ENCODE measurements around the gene PKM.

PKM gene

DNA sequence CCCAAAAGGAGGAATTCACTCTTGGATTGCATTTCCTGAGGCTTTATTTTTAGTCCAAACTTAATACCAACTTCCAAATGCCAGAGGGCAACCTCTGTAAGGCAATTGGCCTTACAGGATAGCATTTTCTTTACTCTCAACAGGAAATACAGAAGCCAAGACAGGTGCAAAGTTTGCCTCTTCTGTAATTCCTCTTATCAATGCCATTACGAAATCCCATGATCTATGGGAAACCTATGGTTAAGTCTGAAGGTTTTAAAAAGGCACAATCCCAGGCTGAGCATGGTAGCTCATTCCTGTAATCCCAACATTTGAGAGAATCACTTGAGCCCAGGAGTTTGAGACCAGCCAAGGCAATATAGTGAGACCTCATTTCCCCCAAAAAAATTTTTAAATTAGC, 14.9 kb downstream of the PKM start:
- Histone ChIP-seq H3K18ac (ENCODE audit: low read length) (no peak overlapping the region), H2BK15ac (replicated peaks; ENCODE audit: low read depth) (no peak overlapping the region), H4K5ac (ENCODE audit: low read length) (no peak overlapping the region), H3K79me2 (ENCODE audit: control insufficient read depth, insufficient read depth, low read length) (peaks cover 26% of the 10 kb centered on the region), H3K4me3 (ENCODE audit: low read length) (no peak overlapping the region), H3K36me3 (ENCODE audit: control insufficient read depth, insufficient read depth, low read length) (peaks cover 43% of the 10 kb centered on the region), H4K8ac (ENCODE audit: low read depth, low read length) (no peak overlapping the region), H3K9ac (ENCODE audit: low read length) (no peak overlapping the region), H3K4me1 (ENCODE audit: control insufficient read depth, low read depth, low read length) (peaks cover under 1% of the 10 kb centered on the region), H2AK5ac (ENCODE audit: low read length) (no peak overlapping the region), H3K27ac (ENCODE audit: low read depth, low read length) (no peak overlapping the region), H3K27me3 (ENCODE audit: insufficient read depth, low read length, poor library complexity) (no peaks in the 10 kb centered on the region), H3K23ac (ENCODE audit: low read length) (no peak overlapping the region), H3K4ac (ENCODE audit: low read depth, low read length) (no peak overlapping the region), H3K79me1 (ENCODE audit: low read length) (peaks cover 25% of the 10 kb centered on the region), H3K56ac (ENCODE audit: low read length) (no peak overlapping the region), H2BK5ac (ENCODE audit: low read length) (no peak overlapping the region), H2BK120ac (ENCODE audit: low read depth, low read length) (no peak overlapping the region), H3K4me2 (ENCODE audit: low read length) (no peak overlapping the region)
- DNase-seq = no peak
- no CpG with 5 or more reads among the region's 1 CpG for whole genome bisulfite sequencing (ENCODE audit: extremely low coverage, insufficient coverage, low lambda C conversion rate)

DNA sequence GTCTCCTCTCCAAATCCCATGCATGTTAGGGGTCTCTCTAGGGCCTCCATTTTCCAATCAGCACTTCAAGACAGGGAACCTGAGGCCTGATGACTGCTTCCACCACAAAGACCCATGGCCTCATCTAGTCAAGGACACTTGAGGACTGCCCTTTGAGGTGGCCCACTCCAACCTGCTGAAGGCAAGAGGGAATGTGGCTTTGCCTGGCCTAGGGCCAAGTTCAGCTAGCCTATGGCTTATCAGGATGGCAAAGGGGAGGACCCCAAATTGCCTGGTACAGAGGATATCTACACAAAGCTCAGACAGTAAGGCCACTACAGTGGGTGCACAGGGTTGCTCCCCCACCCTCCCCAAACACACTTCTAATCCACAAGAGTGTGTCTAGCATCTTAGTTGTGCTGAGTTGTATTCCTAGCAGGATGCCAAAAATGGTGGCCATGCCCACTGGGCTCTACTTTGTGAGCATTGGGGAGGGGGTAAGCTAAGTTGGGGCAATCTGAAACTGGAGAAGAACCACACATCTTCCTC, 23.4 kb downstream of the PKM start:
- Histone ChIP-seq H3K23ac (ENCODE audit: low read length) (no peak overlapping the region), H3K79me1 (ENCODE audit: low read length) (peaks cover 22% of the 10 kb centered on the region), H3K27ac (ENCODE audit: low read depth, low read length) (no peak overlapping the region), H3K18ac (ENCODE audit: low read length) (no peak overlapping the region), H2BK15ac (replicated peaks; ENCODE audit: low read depth) (no peak overlapping the region), H2BK5ac (ENCODE audit: low read length) (no peak overlapping the region), H3K4ac (ENCODE audit: low read depth, low read length) (no peak overlapping the region), H3K36me3 (ENCODE audit: control insufficient read depth, insufficient read depth, low read length) (peaks cover 60% of the 10 kb centered on the region), H3K56ac (ENCODE audit: low read length) (no peak overlapping the region), H2AK5ac (ENCODE audit: low read length) (no peak overlapping the region), H3K9ac (ENCODE audit: low read length) (no peak overlapping the region), H2BK120ac (ENCODE audit: low read depth, low read length) (no peak overlapping the region), H3K27me3 (ENCODE audit: insufficient read depth, low read length, poor library complexity) (no peaks in the 10 kb centered on the region), H4K5ac (ENCODE audit: low read length) (no peak overlapping the region), H3K4me2 (ENCODE audit: low read length) (no peak overlapping the region), H3K79me2 (ENCODE audit: control insufficient read depth, insufficient read depth, low read length) (peaks cover 3% of the 10 kb centered on the region), H3K4me1 (ENCODE audit: control insufficient read depth, low read depth, low read length) (no peaks in the 10 kb centered on the region), H4K8ac (ENCODE audit: low read depth, low read length) (no peak overlapping the region), H3K4me3 (ENCODE audit: low read length) (no peak overlapping the region)
- no peak for DNase-seq

DNA sequence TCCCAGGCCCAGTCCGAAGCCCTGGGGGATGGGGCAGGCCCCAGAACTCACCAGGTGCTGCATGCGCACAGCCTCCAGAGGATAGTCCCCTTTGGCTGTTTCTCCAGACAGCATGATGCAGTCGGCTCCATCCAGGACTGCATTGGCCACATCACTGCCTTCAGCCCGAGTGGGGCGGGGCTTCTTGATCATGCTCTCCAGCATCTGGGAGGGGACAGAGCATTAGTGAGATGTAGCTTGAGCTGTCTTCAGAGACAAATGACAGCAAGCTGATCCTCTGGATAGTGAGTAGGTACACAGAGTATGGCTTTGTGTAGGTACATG, 24.4 kb downstream of the PKM start:
- Histone ChIP-seq H2BK5ac (ENCODE audit: low read length) (no peak overlapping the region), H3K36me3 (ENCODE audit: control insufficient read depth, insufficient read depth, low read length) (peaks cover 66% of the 10 kb centered on the region), H3K27ac (ENCODE audit: low read depth, low read length) (no peak overlapping the region), H3K4ac (ENCODE audit: low read depth, low read length) (no peak overlapping the region), H3K79me2 (ENCODE audit: control insufficient read depth, insufficient read depth, low read length) (peaks cover 3% of the 10 kb centered on the region), H3K18ac (ENCODE audit: low read length) (no peak overlapping the region), H2AK5ac (ENCODE audit: low read length) (no peak overlapping the region), H2BK120ac (ENCODE audit: low read depth, low read length) (no peak overlapping the region), H3K9ac (ENCODE audit: low read length) (no peak overlapping the region), H3K4me3 (ENCODE audit: low read length) (no peak overlapping the region), H3K4me2 (ENCODE audit: low read length) (no peak overlapping the region), H3K79me1 (ENCODE audit: low read length) (peaks cover 22% of the 10 kb centered on the region), H3K56ac (ENCODE audit: low read length) (no peak overlapping the region), H3K27me3 (ENCODE audit: insufficient read depth, low read length, poor library complexity) (no peaks in the 10 kb centered on the region), H4K5ac (ENCODE audit: low read length) (no peak overlapping the region), H3K23ac (ENCODE audit: low read length) (no peak overlapping the region), H2BK15ac (replicated peaks; ENCODE audit: low read depth) (no peak overlapping the region), H3K4me1 (ENCODE audit: control insufficient read depth, low read depth, low read length) (no peaks in the 10 kb centered on the region), H4K8ac (ENCODE audit: low read depth, low read length) (no peak overlapping the region)
- WGBS (ENCODE audit: extremely low coverage, insufficient coverage, low lambda C conversion rate) = no CpG with 5 or more reads among the region's 5 CpGs
- no peak for DNase-seq

DNA sequence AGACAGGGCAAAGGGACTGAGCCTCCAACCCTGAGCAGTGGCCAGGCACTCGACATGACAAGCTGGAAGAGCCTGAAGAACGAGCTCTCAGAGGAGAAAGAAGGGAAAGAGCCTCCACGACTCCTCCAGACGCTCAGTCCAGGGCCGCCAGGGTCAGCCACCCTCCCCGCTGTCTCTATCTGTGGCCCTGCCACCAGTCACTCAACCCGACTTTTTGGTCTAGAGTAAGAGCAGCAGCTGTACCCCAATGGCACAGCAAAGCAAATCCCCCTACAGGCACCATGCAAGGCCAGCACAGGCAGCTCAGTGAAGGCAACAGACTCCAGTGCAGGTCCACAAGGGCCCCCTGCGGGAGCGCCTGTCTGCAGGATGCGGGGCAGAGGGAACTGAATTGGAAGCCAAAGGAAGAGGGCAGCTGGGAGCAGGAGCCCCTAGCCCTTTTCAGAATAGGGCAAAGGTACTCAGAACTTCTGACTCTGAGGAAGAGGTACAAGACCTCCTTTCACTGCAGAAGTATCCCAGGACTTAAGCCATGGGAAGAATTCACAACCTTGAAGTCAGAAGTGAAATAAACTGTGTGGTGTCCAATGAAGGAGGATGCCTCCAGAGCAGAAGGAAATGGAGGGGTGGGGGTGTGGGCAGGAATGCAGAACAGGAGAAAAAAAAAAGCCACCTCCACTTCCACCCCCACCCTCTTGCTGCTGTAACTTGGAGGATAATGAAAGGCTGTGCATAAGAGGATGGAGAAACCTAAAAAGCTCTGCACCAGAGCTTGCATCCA, 24.9 kb downstream of the PKM start:
- Histone ChIP-seq H3K56ac (ENCODE audit: low read length) (no peak overlapping the region), H3K27me3 (ENCODE audit: insufficient read depth, low read length, poor library complexity) (no peaks in the 10 kb centered on the region), H3K23ac (ENCODE audit: low read length) (no peak overlapping the region), H3K18ac (ENCODE audit: low read length) (no peak overlapping the region), H4K5ac (ENCODE audit: low read length) (no peak overlapping the region), H4K8ac (ENCODE audit: low read depth, low read length) (no peak overlapping the region), H2BK120ac (ENCODE audit: low read depth, low read length) (no peak overlapping the region), H3K9ac (ENCODE audit: low read length) (no peak overlapping the region), H3K36me3 (ENCODE audit: control insufficient read depth, insufficient read depth, low read length) (peaks cover 70% of the 10 kb centered on the region), H2AK5ac (ENCODE audit: low read length) (no peak overlapping the region), H2BK5ac (ENCODE audit: low read length) (no peak overlapping the region), H3K79me1 (ENCODE audit: low read length) (peaks cover 22% of the 10 kb centered on the region), H3K4ac (ENCODE audit: low read depth, low read length) (no peak overlapping the region), H3K4me2 (ENCODE audit: low read length) (no peak overlapping the region), H3K79me2 (ENCODE audit: control insufficient read depth, insufficient read depth, low read length) (peaks cover 3% of the 10 kb centered on the region), H2BK15ac (replicated peaks; ENCODE audit: low read depth) (no peak overlapping the region), H3K4me1 (ENCODE audit: control insufficient read depth, low read depth, low read length) (no peaks in the 10 kb centered on the region), H3K4me3 (ENCODE audit: low read length) (no peak overlapping the region), H3K27ac (ENCODE audit: low read depth, low read length) (no peak overlapping the region)
- no peak for DNase-seq
- WGBS (ENCODE audit: extremely low coverage, insufficient coverage, low lambda C conversion rate) = no CpG with 5 or more reads among the region's 10 CpGs

DNA sequence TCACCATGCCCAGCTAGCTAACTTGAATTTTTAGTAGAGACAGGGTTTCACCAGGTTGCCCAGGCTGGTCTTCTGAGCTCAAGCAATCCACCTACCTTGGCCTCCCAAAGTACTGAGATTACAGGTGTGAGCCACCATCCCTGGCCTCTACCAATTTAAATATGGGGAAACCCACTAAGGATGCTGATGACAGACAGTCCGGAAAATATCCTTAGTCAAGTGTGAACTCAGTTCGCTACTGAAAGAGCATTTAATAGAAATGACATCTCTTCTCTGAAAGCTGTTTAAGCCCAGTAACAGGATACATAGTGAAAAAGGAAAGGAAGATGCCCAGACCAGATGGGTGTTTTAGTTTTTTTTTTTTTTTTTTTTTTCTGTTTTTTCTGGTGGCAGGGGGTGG, 25.7 kb downstream of the PKM start:
- Histone ChIP-seq H2BK120ac (ENCODE audit: low read depth, low read length) (no peak overlapping the region), H3K56ac (ENCODE audit: low read length) (no peak overlapping the region), H4K8ac (ENCODE audit: low read depth, low read length) (no peak overlapping the region), H3K4me1 (ENCODE audit: control insufficient read depth, low read depth, low read length) (no peaks in the 10 kb centered on the region), H3K79me2 (ENCODE audit: control insufficient read depth, insufficient read depth, low read length) (peaks cover 3% of the 10 kb centered on the region), H3K4me3 (ENCODE audit: low read length) (no peak overlapping the region), H4K5ac (ENCODE audit: low read length) (no peak overlapping the region), H2BK15ac (replicated peaks; ENCODE audit: low read depth) (no peak overlapping the region), H3K27ac (ENCODE audit: low read depth, low read length) (no peak overlapping the region), H2BK5ac (ENCODE audit: low read length) (no peak overlapping the region), H3K18ac (ENCODE audit: low read length) (no peak overlapping the region), H3K79me1 (ENCODE audit: low read length) (peaks cover 20% of the 10 kb centered on the region), H3K4ac (ENCODE audit: low read depth, low read length) (no peak overlapping the region), H3K23ac (ENCODE audit: low read length) (no peak overlapping the region), H3K27me3 (ENCODE audit: insufficient read depth, low read length, poor library complexity) (no peaks in the 10 kb centered on the region), H3K9ac (ENCODE audit: low read length) (no peak overlapping the region), H3K36me3 (ENCODE audit: control insufficient read depth, insufficient read depth, low read length) (peaks cover 76% of the 10 kb centered on the region), H3K4me2 (ENCODE audit: low read length) (no peak overlapping the region), H2AK5ac (ENCODE audit: low read length) (no peak overlapping the region)
- no peak for DNase-seq
- WGBS (ENCODE audit: extremely low coverage, insufficient coverage, low lambda C conversion rate) = no CpG with 5 or more reads among the region's 2 CpGs

DNA sequence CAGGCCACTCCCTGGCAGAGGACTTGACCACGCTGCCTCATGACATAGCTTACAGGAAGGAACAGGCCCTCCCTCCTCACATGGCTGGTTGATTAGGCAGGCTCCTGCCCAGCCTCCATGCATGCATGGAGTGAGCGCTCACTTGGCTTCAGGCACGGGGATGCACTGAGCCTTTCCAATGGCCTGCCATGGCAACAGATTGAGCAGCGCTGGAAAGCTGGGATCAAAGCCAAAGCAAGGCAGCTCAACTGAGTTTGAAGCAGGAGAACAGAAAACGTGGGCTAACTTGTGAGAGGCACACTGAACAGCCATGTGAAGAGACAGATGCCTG, 27.5 kb downstream of the PKM start:
- no peaks in the 10 kb centered on the region for H3K4me1 ChIP-seq (ENCODE audit: control insufficient read depth, low read depth, low read length)
- no peak overlapping the region for H3K4me3 ChIP-seq (ENCODE audit: low read length)
- no peak overlapping the region for H2AK5ac ChIP-seq (ENCODE audit: low read length)
- no peak overlapping the region for H4K5ac ChIP-seq (ENCODE audit: low read length)
- no peak overlapping the region for H3K4ac ChIP-seq (ENCODE audit: low read depth, low read length)
- no peak overlapping the region for H3K23ac ChIP-seq (ENCODE audit: low read length)
- no peak overlapping the region for H2BK5ac ChIP-seq (ENCODE audit: low read length)
- no peaks in the 10 kb centered on the region for H3K27me3 ChIP-seq (ENCODE audit: insufficient read depth, low read length, poor library complexity)
- H3K4me2 ChIP-seq (ENCODE audit: low read length) = no peak overlapping the region
- no peak overlapping the region for H3K56ac ChIP-seq (ENCODE audit: low read length)
- no peak overlapping the region for H3K27ac ChIP-seq (ENCODE audit: low read depth, low read length)
- H3K79me1 ChIP-seq (ENCODE audit: low read length) = peaks cover 12% of the 10 kb centered on the region
- no peak overlapping the region for H2BK120ac ChIP-seq (ENCODE audit: low read depth, low read length)
- H3K18ac ChIP-seq (ENCODE audit: low read length) = no peak overlapping the region
- H4K8ac ChIP-seq (ENCODE audit: low read depth, low read length) = no peak overlapping the region
- peaks cover 3% of the 10 kb centered on the region for H3K79me2 ChIP-seq (ENCODE audit: control insufficient read depth, insufficient read depth, low read length)
- peaks cover 70% of the 10 kb centered on the region for H3K36me3 ChIP-seq (ENCODE audit: control insufficient read depth, insufficient read depth, low read length)
- DNase-seq = no peak
- WGBS (ENCODE audit: extremely low coverage, insufficient coverage, low lambda C conversion rate) = no CpG with 5 or more reads among the region's 5 CpGs
- no peak overlapping the region for H3K9ac ChIP-seq (ENCODE audit: low read length)
- H2BK15ac ChIP-seq (replicated peaks; ENCODE audit: low read depth) = no peak overlapping the region
